ENCODE data around the gene PDGFD. TPM values are rescaled to one million over a fixed set of nuclear protein-coding genes. Genes with fewer than 3 reads are reported as not detected.

Gene PDGFD
- total RNA-seq, 4 donors from 2014 or later: 26.0 to 72.4 (median 29.6) TPM

GRCh38 chr11:103928802-103929161 lies 235.2 kb downstream of the PDGFD start:
- H3K27me3 ChIP-seq: no peaks in the 10 kb centered on the region
- 90% methylated on average over 5 of the region's 5 CpGs for WGBS, 2 donors
- no peak overlapping the region for H3K4me3 ChIP-seq
- no peaks in the 10 kb centered on the region for H3K36me3 ChIP-seq
- no peak overlapping the region for H3K27ac ChIP-seq
- TF ChIP-seq EP300 (IDR thresholded peaks at IDR 0.05): no peak
- TF ChIP-seq, protein P1, sequence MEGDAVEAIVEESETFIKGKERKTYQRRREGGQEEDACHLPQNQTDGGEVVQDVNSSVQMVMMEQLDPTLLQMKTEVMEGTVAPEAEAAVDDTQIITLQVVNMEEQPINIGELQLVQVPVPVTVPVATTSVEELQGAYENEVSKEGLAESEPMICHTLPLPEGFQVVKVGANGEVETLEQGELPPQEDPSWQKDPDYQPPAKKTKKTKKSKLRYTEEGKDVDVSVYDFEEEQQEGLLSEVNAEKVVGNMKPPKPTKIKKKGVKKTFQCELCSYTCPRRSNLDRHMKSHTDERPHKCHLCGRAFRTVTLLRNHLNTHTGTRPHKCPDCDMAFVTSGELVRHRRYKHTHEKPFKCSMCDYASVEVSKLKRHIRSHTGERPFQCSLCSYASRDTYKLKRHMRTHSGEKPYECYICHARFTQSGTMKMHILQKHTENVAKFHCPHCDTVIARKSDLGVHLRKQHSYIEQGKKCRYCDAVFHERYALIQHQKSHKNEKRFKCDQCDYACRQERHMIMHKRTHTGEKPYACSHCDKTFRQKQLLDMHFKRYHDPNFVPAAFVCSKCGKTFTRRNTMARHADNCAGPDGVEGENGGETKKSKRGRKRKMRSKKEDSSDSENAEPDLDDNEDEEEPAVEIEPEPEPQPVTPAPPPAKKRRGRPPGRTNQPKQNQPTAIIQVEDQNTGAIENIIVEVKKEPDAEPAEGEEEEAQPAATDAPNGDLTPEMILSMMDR (IDR thresholded peaks at IDR 0.05): no peak
- no peak for TF ChIP-seq POLR2A (IDR thresholded peaks at IDR 0.05)
- no peaks in the 10 kb centered on the region for H3K4me1 ChIP-seq
- DNase-seq (ENCODE audit: low spot score in 2 of 2): no peak
- no peaks in the 10 kb centered on the region for H3K9me3 ChIP-seq

DNA sequence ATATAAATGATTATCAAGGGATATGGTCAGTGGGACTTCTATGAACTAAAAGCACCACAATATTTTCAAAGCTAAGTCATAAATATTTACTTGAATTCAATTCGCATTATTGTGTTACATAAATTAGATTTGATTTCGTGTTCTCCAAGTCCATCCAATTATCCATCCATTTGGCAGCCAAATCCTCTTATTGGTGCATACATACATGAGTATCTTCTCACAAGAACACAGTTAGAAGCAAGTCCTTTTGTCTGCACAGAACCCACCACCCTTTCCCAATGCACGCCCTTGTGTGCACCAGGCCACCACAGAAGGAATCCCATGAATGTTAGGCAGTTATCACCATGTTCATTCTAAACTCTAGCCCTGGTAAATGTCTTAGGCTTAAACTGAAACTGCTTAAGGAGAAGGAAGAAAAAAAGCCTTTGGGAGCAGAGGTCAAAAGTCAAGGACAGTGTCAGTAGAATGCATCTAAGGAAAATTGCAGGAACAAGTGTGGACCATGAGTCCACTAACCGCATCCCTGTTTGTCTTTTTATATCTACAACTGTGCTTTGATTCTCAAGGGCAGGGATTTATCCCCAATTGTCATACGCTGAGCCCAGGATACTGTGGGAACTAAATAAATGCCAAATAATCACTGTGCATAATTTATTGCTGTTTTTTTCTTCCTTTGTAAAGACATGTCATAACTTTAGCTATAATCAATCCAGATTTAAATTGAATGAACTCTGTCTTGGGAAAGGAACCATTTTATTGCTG lies 235.7 kb downstream of the PDGFD start:
- H3K4me3 ChIP-seq: no peak overlapping the region
- H3K27me3 ChIP-seq: no peaks in the 10 kb centered on the region
- no peak overlapping the region for H3K27ac ChIP-seq
- no peak for DNase-seq (ENCODE audit: low spot score in 2 of 2)
- no peaks in the 10 kb centered on the region for H3K9me3 ChIP-seq
- no peaks in the 10 kb centered on the region for H3K4me1 ChIP-seq
- H3K36me3 ChIP-seq: no peaks in the 10 kb centered on the region
- WGBS, 2 donors: 89 to 90% methylated on average over 5 of the region's 5 CpGs
- TF ChIP-seq EP300 (IDR thresholded peaks at IDR 0.05) (no peak), POLR2A (IDR thresholded peaks at IDR 0.05) (no peak)
- TF ChIP-seq, protein P1 (IDR thresholded peaks at IDR 0.05): no peak

DNA sequence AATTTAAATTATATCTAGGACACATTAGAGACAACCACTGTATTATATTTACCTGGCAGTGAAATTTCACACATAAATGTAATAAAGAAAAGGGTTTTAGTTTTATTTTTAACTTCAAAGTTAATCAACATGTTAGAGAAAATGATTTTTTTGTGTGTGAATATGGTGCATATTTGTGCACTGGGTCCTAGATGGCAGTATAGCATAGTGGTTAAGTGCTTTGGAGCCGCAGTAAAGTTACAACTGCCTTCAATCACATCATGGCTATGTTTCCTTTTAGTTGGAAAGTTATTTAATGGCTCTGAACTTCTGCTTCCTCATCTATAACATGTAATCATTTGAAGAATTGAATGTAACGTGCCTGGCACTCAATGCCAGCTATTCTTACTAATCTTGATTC lies 236.4 kb downstream of the PDGFD start:
- 45 to 55% methylated on average over 2 of the region's 2 CpGs for WGBS, 2 donors
- no peak for DNase-seq (ENCODE audit: low spot score in 2 of 2)
- TF ChIP-seq, protein P1 (IDR thresholded peaks at IDR 0.05): peak in 3 of 5 experiments; percentile 8 to 14 (median 12)
- no peak for TF ChIP-seq POLR2A (IDR thresholded peaks at IDR 0.05)

GRCh38 chr11:103926990-103927389 lies 237.0 kb downstream of the PDGFD start:
- Histone ChIP-seq H3K9me3 (no peaks in the 10 kb centered on the region), H3K27me3 (no peaks in the 10 kb centered on the region), H3K4me1 (no peaks in the 10 kb centered on the region), H3K36me3 (no peaks in the 10 kb centered on the region), H3K4me3 (no peak overlapping the region), H3K27ac (no peak overlapping the region)
- TF ChIP-seq EP300 (IDR thresholded peaks at IDR 0.05): no peak
- TF ChIP-seq, protein P1 (IDR thresholded peaks at IDR 0.05): no peak
- TF ChIP-seq POLR2A (IDR thresholded peaks at IDR 0.05): no peak
- no peak for DNase-seq (ENCODE audit: low spot score in 2 of 2)
- WGBS, 2 donors: 91 to 98% methylated on average over 5 of the region's 5 CpGs

More for the DNA sequence above, 236.4 kb downstream of the PDGFD start:
- Histone ChIP-seq H3K27me3 (no peaks in the 10 kb centered on the region), H3K27ac (no peak overlapping the region), H3K4me1 (no peaks in the 10 kb centered on the region), H3K4me3 (no peak overlapping the region), H3K9me3 (no peaks in the 10 kb centered on the region), H3K36me3 (no peaks in the 10 kb centered on the region)

DNA sequence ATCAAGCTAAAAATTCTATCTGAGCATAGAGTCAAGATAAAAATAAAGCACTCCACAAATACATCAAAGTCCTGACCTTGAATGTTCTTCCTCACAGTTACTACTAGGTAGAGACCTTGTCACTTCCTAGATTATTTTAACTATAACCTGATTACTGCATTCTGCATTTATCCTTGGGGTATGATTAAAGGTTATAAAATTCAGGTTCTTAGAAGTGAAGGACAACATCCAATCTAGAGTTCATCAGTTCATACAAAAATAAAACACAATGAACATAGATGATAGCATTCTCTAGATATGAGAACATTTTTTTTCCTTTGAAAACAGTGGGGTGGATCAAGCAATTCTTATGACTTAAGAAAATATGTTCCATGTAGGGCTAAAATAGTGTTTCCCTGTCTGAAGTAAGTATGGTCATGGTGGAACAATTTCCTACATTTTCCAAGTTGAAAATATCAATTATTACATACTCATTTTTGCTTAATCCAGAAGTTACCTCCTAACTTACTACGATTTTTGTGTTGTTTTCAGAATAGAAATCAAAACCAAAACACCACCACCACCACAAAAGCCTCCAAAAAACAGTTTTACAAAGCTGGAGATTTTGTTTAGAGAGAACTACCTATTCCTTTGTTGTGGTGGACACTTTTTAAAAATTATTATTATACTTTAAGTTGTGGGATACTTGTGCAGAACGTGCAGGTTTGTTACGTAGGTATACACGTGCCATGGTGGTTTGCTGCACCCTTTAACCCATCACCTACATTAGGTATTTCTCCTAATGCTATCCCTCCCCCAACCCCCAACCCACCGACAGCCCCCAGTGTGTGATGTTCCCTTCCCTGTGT lies 239.6 kb downstream of the PDGFD start:
- Histone ChIP-seq H3K36me3 (no peaks in the 10 kb centered on the region), H3K27ac (no peak overlapping the region), H3K27me3 (no peaks in the 10 kb centered on the region), H3K9me3 (no peaks in the 10 kb centered on the region), H3K4me3 (no peak overlapping the region), H3K4me1 (no peaks in the 10 kb centered on the region)
- no peak for TF ChIP-seq POLR2A (IDR thresholded peaks at IDR 0.05)
- whole genome bisulfite sequencing, 2 donors: 87 to 93% methylated on average over 5 of the region's 5 CpGs
- no peak for DNase-seq (ENCODE audit: low spot score in 2 of 2)

Data from tibial nerve (tissue), 4 donors.